A549 (cell line): ENCODE data around the gene ERRFI1. TPM values are rescaled to one million over a fixed set of nuclear protein-coding genes. Genes with fewer than 3 reads are reported as not detected.

Experiments used
- ATAC-seq, 2 experiments: fragments of 200-7000 bp in 1 of 2; fragments of >200 bp in 1 of 2; cut with Nextera tagmentation in 1 of 2; cut with Tn5 transposase in 1 of 2; 3 replicates each; pipeline versions ENCODE4 v1.8.0 to v1.9.1; 2018 to 2020; ENCODE audit warnings: mild to moderate bottlenecking in 1 of 2, moderate library complexity in 1 of 2
- CTCF ChIA-PET: fragments of 300-600 bp; sonication (Branson Sonifier 250); formaldehyde crosslinking; extraction: SDS; loops from one replicate; lab custom pipeline; 2021; ENCODE audit warnings: antibody characterized with exemption, inconsistent platforms; lab: Yijun Ruan, JAX
- POLR2A ChIA-PET: fragments of 350-600 bp; formaldehyde crosslinking; extraction: SDS; loops from one replicate; lab custom pipeline; 2021; ENCODE audit warnings: antibody characterized with exemption, inconsistent platforms; lab: Yijun Ruan, JAX
- DNase-seq, 2 experiments: peaks; one replicate each; pipeline versions ENCODE4 v3.0.0 to v3.0.0-alpha.2; 2011 to 2016; ENCODE audit warnings: low read depth in 1 of 2, low spot score in 1 of 2
- FAIRE-seq: peaks from 2 replicates; lab custom pipeline; 2011; peaks lifted over from hg19 to GRCh38; lab: Jason Lieb, UNC
- H3K27ac ChIP-seq, 2 experiments: fragments of >200 bp; sonication (Bioruptor Twin); formaldehyde crosslinking; 3 replicates each; pipeline ENCODE4 v1.5.1; 2016 to 2017
- H3K4me1 ChIP-seq: fragments of >200 bp; sonication (Bioruptor Twin); formaldehyde crosslinking; 3 replicates; pipeline ENCODE4 v1.6.1; 2016
- H3K4me2 ChIP-seq: fragments of >200 bp; sonication (Bioruptor Twin); formaldehyde crosslinking; 3 replicates; pipeline ENCODE4 v1.6.1; 2016
- H3K4me3 ChIP-seq: fragments of >200 bp; sonication (Bioruptor Twin); formaldehyde crosslinking; 3 replicates; pipeline ENCODE4 v1.5.1; 2016
- H3K9me3 ChIP-seq: fragments of >200 bp; sonication (Bioruptor Twin); formaldehyde crosslinking; 3 replicates; pipeline ENCODE4 v1.6.1; 2016
- CBX2 ChIP-seq: fragments of 200-600 bp; sonication (generic); IDR thresholded peaks from 2 replicates; pipeline ENCODE4 v1.6.1; 2016; ENCODE audit warnings: low read depth, mild to moderate bottlenecking, borderline replicate concordance
- GATA3 ChIP-seq: IDR thresholded peaks from 2 replicates; pipeline ENCODE4 v1.6.1; 2012; ENCODE audit warnings: borderline replicate concordance
- HDAC2 ChIP-seq: fragments of 200-600 bp; sonication (generic); IDR thresholded peaks from 2 replicates; pipeline ENCODE4 v1.6.1; 2016
- HEYL ChIP-seq: fragments of 250-450 bp; sonication (Bioruptor Pico); IDR thresholded peaks from 2 replicates; pipeline ENCODE4 v1.8.0; 2021; ENCODE audit warnings: mild to moderate bottlenecking, moderate library complexity
- JUN ChIP-seq, 2 experiments: fragments of >200 bp; sonication (Bioruptor Twin); formaldehyde crosslinking; IDR thresholded peaks; 2 replicates in 1 of 2; 3 replicates in 1 of 2; pipeline ENCODE4 v1.6.1; 2016 to 2017
- JUNB ChIP-seq: fragments of >200 bp; sonication (Bioruptor Twin); formaldehyde crosslinking; IDR thresholded peaks from 2 replicates; pipeline ENCODE4 v1.6.1; 2016
- MAFK ChIP-seq: fragments of 450-650 bp; IDR thresholded peaks from 2 replicates; pipeline ENCODE4 v1.6.1; 2014; ENCODE audit not compliant: partially characterized antibody
- NFE2L2 ChIP-seq: fragments of 150-350 bp; conservative IDR thresholded peaks from 2 replicates; pipeline ENCODE4 v1.6.1; 2014; ENCODE audit warnings: low read length
- RARB ChIP-seq: fragments of 250-450 bp; sonication (Bioruptor Pico); IDR thresholded peaks from 2 replicates; pipeline ENCODE4 v1.8.0; 2021; ENCODE audit warnings: mild to moderate bottlenecking, moderate library complexity
- ZC3H11A ChIP-seq: fragments of 450-650 bp; IDR thresholded peaks from 2 replicates; pipeline ENCODE4 v1.6.1; 2014; ENCODE audit warnings: antibody characterized with exemption, mild to moderate bottlenecking
- ZNF302 ChIP-seq: fragments of 250-450 bp; sonication (Bioruptor Pico); IDR thresholded peaks from 2 replicates; pipeline ENCODE4 v1.9.0; 2021; ENCODE audit warnings: inconsistent platforms, mild to moderate bottlenecking, moderate library complexity
- WGBS: methylation state at CpG from one replicate; pipeline ENCODE4 v1.1.6; 2017; ENCODE audit errors: missing lambda C conversion rate; 5-methylcytosine and 5-hydroxymethylcytosine counted together
- polyA plus RNA-seq, 4 experiments: library from polyadenylated mRNA; depleted of rRNA in 3 of 4; stranded (reverse); fragments of >200 nt; fragmentation: RNase III in 1 of 4; extraction: RNeasy Plus Mini Kit Qiagen cat#74134 plus additional on column Dnase treatment in 1 of 4; gene quantifications; 2 replicates in 3 of 4; 3 replicates in 1 of 4; pipeline ENCODE4 v1.2.3, GENCODE V29; 2011 to 2017
- small RNA-seq, 6 experiments: library from RNA; depleted of rRNA; stranded (forward); fragments of <200 nt; gene quantifications; one replicate each; pipeline ENCODE3, GENCODE V24; 2012
- TF ChIP-seq, protein P1 (sequence below): fragments of >200 bp; sonication (Bioruptor Twin); formaldehyde crosslinking; IDR thresholded peaks from 3 replicates; pipeline ENCODE4 v1.6.1; 2016
- TF ChIP-seq, protein P2 (sequence below): fragments of 250-450 bp; sonication (Bioruptor Pico); IDR thresholded peaks from 2 replicates; pipeline ENCODE4 v1.5.0; 2021; ENCODE audit warnings: mild to moderate bottlenecking, moderate library complexity, borderline replicate concordance

The ERRFI1 gene
- polyA plus RNA-seq, 2 of the 4 experiments (the other 2 are of a cell fraction) = 51.0 to 217 TPM

DNA sequence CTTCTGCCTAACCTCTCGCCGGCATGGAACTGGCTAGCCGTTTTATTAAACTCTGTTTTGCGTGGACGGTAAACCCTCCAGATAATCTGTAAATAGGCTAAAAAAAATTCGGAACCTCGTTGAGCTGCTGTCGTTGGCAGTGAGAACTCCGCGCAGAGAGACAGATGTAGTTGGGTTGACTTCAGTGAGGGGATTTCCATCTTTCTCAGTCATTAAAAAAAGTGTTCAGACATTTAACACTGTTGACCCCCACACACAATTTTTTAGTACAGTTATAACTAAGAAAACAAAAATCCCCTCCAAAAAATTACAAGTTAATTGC is 64.1 kb downstream of the ERRFI1 start:
- FAIRE-seq (no peak), DNase-seq (no peak), ATAC-seq (peak; percentile 8 to 15; a peak in 4 of 6 replicates)
- TF ChIP-seq ZC3H11A (no peak), HDAC2 (no peak), RARB (CRISPR knock-in tag) (no peak), JUN (IDR thresholded peaks at IDR 0.05) (no peak), NFE2L2 (no peak), CBX2 (no peak), HEYL (CRISPR knock-in tag) (no peak), GATA3 (no peak), JUNB (no peak), MAFK (no peak), ZNF302 (CRISPR knock-in tag) (no peak)
- TF ChIP-seq, protein P1, sequence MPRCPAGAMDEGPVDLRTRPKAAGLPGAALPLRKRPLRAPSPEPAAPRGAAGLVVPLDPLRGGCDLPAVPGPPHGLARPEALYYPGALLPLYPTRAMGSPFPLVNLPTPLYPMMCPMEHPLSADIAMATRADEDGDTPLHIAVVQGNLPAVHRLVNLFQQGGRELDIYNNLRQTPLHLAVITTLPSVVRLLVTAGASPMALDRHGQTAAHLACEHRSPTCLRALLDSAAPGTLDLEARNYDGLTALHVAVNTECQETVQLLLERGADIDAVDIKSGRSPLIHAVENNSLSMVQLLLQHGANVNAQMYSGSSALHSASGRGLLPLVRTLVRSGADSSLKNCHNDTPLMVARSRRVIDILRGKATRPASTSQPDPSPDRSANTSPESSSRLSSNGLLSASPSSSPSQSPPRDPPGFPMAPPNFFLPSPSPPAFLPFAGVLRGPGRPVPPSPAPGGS = no peak
- TF ChIP-seq, protein P2, sequence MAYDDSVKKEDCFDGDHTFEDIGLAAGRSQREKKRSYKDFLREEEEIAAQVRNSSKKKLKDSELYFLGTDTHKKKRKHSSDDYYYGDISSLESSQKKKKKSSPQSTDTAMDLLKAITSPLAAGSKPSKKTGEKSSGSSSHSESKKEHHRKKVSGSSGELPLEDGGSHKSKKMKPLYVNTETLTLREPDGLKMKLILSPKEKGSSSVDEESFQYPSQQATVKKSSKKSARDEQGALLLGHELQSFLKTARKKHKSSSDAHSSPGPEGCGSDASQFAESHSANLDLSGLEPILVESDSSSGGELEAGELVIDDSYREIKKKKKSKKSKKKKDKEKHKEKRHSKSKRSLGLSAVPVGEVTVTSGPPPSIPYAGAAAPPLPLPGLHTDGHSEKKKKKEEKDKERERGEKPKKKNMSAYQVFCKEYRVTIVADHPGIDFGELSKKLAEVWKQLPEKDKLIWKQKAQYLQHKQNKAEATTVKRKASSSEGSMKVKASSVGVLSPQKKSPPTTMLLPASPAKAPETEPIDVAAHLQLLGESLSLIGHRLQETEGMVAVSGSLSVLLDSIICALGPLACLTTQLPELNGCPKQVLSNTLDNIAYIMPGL = no peak
- Histone ChIP-seq H3K9me3 (no peaks in the 10 kb centered on the region), H3K4me2 (peak overlapping the region; percentile 84), H3K27ac (peak overlapping the region; percentile 91 to 99), H3K4me1 (peaks cover 10% of the 10 kb centered on the region; the same call in 1 of the 3 replicates), H3K4me3 (peak overlapping the region; percentile 96)
- ChIA-PET POLR2A (interaction anchor here (1.0 kb wide), 2 partner anchors 13 to 22 kb away, joined by 5 to 8 read pairs; partner anchors contain the start of gene TNFRSF9), CTCF (no interaction called here)
- 0% methylated on average over 7 of the region's 10 CpGs for WGBS

Small RNA genes lying within 50 kb of the gene (small RNA-seq; reads per million reads assigned to genes)
- gene RF00019 = 0 reads per million in 6 experiments

Other genes with a start within 250 kb of the ERRFI1 start
- gene PER3, start 242.0 kb downstream of the ERRFI1 start, polyA plus RNA-seq (2011; rRNA removed) = 3.7 and 3.9 TPM in 2 replicates
- 1.3 to 1.9 TPM (median 1.6 TPM) in 3 replicates for gene PER3, start 242.0 kb downstream of the ERRFI1 start, polyA plus RNA-seq (2017; fragmentation: RNase III; extraction: RNeasy Plus Mini Kit Qiagen cat#74134 plus additional on column Dnase treatment)
- gene UTS2, start 173.2 kb downstream of the ERRFI1 start, polyA plus RNA-seq (2011; rRNA removed) = not detected in 2 replicates
- not detected in 3 replicates for gene UTS2, start 173.2 kb downstream of the ERRFI1 start, polyA plus RNA-seq (2017; fragmentation: RNase III; extraction: RNeasy Plus Mini Kit Qiagen cat#74134 plus additional on column Dnase treatment)
- 3.2 and 3.4 TPM in 2 replicates for gene TNFRSF9, start 85.5 kb downstream of the ERRFI1 start, polyA plus RNA-seq (2011; rRNA removed)
- gene TNFRSF9, start 85.5 kb downstream of the ERRFI1 start, polyA plus RNA-seq (2017; fragmentation: RNase III; extraction: RNeasy Plus Mini Kit Qiagen cat#74134 plus additional on column Dnase treatment) = 0.75 to 1.8 TPM (median 1.0 TPM) in 3 replicates
- 317 and 446 TPM in 2 replicates for gene PARK7, start 64.6 kb downstream of the ERRFI1 start, polyA plus RNA-seq (2011; rRNA removed)
- 364 to 374 TPM (median 372 TPM) in 3 replicates for gene PARK7, start 64.6 kb downstream of the ERRFI1 start, polyA plus RNA-seq (2017; fragmentation: RNase III; extraction: RNeasy Plus Mini Kit Qiagen cat#74134 plus additional on column Dnase treatment)